Midbrain (tissue), 1 donor: Measurements from ENCODE around the gene TEKTIP1.
A peak's percentile ranks its signal among the peaks of the same experiment; 100 is the strongest.
"Not testable (repeated sequence)": the region's sequence is repeated elsewhere in the genome, so short reads cannot be mapped to it uniquely, and the experiment has no call there.

ENCODE experiments used
- DNase-seq: peaks from one replicate; lab custom pipeline; 2025; lab: John Stamatoyannopoulos, UW

The TEKTIP1 gene

DNA sequence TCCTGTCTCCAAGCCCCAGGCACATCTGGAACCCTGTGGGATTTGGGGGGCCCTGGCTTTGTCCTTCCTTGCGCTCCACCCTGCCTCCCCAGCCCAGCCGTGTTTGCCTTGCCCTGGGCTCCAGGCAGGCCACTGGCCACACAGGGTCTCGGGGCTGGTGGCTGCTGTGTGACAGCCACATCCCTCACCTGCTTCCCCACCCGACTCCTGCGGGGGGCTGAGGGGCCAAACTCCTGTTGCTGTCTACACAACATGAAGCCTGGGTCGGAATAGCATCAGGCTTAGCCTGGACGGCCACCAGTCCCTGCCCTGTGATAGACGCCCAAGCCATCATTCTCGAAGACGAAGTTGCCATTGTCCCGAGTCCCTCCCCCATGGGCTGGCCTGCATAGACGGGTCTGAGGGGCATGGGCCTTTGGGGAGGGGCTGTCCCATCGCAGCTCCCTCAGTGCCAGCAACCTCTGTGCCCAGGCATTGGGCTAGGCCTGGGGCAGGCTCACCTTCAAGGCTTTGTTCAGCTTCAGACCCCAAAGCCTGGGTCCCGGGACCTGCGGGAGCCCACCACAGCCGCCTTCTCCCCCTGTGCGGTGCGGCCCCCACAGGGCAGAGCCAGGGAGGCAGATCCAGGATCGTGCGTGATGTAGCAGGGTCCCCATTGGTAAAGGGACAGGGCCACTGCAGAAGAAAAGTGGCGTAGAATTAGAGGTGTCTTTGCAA is 15.5 kb upstream of the TEKTIP1 start:
- DNase-seq, result no peak

DNA sequence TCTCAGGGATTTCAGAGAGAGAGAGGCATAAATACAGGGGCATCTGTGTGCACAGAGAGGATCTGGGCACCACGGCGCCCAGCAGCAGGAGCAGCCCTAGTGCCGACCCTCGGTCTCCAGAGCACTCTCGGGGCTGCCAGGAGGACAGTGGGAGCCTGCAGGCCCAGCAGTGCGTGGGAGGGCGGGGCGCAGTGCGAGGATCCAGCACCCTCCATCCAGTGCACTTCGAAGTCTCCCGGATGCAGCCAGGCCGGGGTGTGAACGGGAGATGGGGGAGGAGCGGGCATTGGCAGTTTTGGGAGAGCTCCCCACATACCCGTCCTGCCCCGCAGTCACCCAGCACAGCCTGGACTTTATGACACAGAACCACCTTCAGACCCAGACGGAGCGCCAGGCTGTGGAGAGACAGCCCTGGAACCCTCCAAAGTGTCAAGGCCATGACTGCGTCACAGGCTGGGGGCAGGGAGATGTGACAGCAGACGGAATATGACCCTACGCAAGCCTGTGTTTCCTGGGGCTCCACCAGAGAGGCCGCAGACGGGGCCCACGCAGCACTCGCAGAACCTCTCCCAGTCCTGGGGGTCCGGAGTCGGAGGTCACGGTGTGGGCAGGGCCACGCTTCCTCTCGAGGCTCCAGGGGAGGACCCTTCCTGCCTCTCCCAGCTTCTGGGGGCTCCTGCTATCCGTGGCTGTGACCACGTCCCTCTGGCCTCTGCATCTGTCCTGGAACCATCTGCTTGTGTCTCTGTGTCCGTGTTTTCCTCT is 14.7 kb upstream of the TEKTIP1 start:
- no peak for DNase-seq

GRCh38 chr19:3524904-3525451 is 14.0 kb upstream of the TEKTIP1 start:
- no peak for DNase-seq

- no peak for DNase-seq
Measured at GRCh38 chr19:3526507-3527237, 12.3 kb upstream of the TEKTIP1 start.

GRCh38 chr19:3527238-3527910 is 11.6 kb upstream of the TEKTIP1 start:
- DNase-seq, result no peak

DNA sequence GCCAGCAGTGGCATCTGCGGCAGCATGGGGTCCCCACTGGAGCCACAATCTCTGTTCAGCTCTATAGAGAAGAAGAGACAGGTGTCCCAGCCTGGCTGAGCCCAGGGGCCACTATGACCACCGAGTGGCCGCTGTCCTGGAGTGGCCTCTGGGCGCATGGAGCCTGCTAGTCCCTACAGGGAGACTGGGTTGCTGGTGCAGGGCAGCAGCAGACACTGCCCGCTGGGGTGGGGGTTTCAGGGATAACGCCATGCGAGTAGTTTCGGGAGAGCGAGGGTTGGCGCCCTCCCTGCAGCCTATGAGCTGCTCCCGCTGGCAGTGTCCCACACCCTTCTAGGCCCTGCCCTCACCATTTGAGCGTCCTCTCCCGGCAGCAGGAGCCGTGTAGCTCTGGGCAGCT is 10.9 kb upstream of the TEKTIP1 start:
- DNase-seq, result no peak

DNA sequence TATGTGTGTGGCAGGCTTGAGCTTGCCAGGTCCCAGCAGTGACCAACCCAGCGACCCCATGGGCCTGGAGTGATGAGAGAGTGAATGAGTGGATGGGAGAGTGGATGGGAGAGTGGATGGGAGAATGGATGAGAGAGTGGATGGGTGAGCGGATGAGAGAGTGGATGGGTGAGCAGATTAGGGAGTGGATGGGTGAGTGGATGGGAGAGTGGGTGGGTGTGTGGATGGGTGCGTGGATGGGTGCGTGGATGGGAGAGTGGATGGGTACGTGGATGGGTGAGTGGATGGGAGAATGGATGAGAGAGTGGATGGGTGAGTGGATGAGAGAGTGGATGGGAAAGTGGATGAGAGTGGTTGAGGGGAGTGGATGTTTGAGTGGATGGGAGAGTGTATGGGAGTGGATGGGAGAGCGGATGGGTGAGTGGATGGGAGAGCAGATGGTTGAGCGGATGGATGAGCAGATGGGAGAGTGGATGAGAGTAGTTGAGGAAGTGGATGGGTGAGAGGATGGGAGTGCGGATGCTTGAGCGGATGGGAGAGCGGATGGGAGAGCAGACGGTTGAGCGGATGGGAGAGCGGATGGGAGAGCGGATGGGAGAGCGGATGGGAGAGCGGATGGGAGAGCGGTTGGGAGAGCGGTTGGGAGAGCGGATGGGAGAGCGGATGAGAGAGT is 10.3 kb upstream of the TEKTIP1 start:
- no peak for DNase-seq

DNA sequence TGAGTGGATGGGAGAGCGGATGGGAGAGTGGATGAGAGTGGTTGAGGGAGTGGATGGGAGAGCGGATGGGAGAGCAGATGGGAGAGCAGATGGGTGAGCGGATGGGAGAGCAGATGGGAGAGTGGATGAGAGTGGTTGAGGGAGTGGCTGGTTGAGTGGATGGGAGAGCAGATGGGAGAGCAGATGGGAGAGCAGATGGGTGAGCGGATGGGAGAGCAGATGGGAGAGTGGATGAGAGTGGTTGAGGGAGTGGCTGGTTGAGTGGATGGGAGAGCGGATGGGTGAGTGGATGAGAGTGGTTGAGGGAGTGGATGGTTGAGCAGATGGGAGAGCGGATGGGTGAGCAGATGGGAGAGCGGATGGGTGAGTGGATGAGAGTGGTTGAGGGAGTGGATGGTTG is 9.7 kb upstream of the TEKTIP1 start:
- DNase-seq, result not testable (repeated sequence)

DNA sequence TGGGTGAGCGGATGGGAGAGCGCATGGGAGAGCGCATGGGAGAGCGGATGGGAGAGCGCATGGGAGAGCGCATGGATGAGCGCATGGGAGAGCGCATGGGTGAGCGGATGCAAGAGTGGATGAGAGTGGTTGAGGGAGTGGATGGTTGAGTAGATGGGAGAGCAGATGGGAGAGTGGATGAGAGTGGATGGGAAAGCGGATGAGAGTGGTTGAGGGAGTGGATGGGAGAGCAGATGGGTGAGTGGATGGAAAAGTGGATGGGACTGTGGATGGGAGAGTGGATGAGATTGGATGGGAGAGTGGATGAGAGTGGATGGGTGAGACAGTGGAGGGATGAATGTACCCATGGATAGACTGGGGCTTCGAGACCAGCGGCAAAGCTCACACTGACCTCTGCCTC is 8.6 kb upstream of the TEKTIP1 start:
- DNase-seq, result no peak

- no peak for DNase-seq
Measured at GRCh38 chr19:3531716-3532115, 7.3 kb upstream of the TEKTIP1 start.

GRCh38 chr19:3532154-3532786 is 6.7 kb upstream of the TEKTIP1 start:
- DNase-seq, result no peak

- DNase-seq, result no peak
Measured at GRCh38 chr19:3533033-3533432, 5.9 kb upstream of the TEKTIP1 start.

DNA sequence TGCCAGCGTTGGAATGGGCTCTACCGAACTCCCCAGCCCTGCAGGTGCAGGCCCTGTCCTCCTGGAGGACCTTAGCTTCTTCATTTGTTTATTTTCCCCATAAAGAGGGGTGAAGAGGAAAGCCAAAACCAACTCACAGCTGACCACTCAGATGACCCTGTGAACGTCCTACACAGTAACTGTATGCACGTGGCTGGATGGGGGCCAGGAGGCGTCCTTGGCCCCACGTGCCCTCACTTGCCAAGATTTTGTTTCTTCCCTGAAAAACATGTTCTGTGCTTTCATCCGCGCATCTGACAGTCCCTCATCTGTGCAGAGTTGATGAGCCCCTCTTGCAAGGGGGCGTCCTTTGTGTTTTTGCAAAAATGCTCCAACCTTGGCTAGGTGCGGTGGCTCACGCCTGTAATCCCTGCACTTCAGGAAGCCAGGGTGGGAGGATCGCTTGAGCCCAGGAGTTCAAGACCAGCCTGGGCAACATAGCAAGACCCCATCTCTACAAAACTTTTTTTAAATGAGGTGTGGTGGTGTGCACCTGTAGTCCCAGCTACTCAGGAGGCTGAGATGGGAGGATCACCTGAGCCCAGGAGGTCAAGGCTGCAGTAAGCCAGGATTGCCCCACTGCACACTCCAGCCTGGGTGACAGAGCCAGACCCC is 5.3 kb upstream of the TEKTIP1 start:
- DNase-seq, result no peak

DNA sequence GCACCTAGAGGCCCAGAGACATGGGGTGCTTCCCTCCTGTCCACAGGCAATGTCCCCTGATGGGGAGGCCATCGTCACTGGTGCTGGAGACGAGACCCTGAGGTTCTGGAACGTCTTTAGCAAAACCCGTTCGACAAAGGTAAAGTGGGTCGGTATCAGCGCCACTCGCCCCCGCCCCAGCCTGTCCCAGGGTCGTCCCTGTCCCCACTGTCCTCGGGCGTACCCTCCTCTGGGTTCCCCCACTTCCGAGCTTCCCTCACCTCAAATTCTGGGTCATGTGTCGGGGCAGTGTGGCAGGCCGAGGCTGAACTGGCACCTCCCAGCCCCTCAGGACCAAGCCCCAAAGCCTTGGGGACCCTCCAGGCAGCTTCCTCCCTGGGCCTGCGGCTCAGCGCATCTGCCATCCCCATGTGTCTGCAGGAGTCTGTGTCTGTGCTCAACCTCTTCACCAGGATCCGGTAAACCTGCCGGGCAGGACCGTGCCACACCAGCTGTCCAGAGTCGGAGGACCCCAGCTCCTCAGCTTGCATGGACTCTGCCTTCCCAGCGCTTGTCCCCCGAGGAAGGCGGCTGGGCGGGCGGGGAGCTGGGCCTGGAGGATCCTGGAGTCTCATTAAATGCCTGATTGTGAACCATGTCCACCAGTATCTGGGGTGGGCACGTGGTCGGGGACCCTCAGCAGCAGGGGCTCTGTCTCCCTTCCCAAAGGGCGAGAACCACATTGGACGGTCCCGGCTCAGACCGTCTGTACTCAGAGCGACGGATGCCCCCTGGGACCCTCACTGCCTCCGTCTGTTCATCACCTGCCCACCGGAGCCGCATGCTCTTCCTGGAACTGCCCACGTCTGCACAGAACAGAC is 4.4 kb upstream of the TEKTIP1 start:
- DNase-seq, result no peak

DNA sequence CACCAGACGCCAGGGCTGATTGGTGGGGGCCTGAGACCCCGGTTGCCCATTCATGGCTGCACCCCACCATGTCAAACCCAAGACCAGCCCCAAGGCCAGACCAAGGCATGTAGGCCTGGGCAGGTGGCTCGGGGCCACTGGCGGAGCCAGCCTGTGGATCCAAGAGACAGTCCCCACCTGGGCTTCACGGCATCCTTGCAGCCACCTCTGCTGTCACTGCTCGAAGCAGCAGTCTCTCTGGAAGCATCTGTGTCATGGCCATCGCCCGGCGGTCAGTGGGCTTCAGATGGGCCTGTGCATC is 3.8 kb upstream of the TEKTIP1 start:
- no peak for DNase-seq

DNA sequence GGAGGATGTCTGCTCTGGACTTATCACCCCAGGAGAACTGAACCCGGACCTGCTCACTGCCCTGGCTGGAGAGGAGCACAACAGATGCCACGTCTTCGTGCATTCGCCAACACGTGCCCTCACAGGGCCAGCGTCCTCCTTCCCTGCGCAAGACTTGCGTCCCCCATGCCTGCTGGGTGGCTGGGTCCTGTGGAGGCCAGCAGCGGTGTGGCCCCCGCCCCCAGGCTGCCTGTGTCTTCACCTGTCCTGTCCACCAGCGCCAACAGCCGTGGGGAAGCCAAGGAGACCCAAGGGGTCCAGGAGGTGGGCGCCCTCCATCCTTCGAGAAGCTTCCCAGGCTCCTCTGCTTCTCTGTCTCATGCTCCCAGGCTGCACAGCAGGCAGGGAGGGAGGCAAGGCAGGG is 3.4 kb upstream of the TEKTIP1 start:
- no peak for DNase-seq

DNA sequence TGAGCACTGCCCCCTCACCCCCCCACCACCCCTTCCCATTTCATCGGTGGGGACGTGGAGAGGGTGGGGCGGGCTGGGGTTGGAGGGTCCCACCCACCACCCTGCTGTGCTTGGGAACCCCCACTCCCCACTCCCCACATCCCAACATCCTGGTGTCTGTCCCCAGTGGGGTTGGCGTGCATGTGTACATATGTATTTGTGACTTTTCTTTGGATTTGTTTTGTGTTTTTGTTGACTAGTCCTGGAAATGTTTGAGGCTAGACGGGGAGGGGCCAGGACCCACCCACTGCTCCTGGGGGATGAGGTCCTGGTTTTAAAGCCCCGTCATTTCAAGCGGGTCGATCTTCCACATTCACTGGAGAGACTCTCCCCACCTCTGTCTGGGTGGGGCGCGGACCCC is 3.0 kb upstream of the TEKTIP1 start:
- DNase-seq, result no peak

- DNase-seq, result peak; percentile 61
Measured at GRCh38 chr19:3536429-3537100, 2.4 kb upstream of the TEKTIP1 start.

GRCh38 chr19:3537101-3537437 is 1.9 kb upstream of the TEKTIP1 start:
- no peak for DNase-seq
